Nephron (organoid): ENCODE results near the gene ARSI.

ENCODE experiments used
- H3K27ac Mint-ChIP-seq, 3 experiments: 2 replicates each; pipeline ENCODE4 v1.8.0; 2020; ENCODE audit warnings: mixed read lengths in 3 of 3, mild to moderate bottlenecking in 2 of 3, moderate library complexity in 1 of 3
- H3K27me3 Mint-ChIP-seq: 2 replicates; pipeline ENCODE4 v1.8.0; 2021; ENCODE audit warnings: low read depth, mild to moderate bottlenecking, moderate library complexity, mixed read lengths
- H3K36me3 Mint-ChIP-seq: 2 replicates; pipeline ENCODE4 v1.8.0; 2020; ENCODE audit warnings: low read depth, mixed read lengths
- H3K4me1 Mint-ChIP-seq: 2 replicates; pipeline ENCODE4 v1.8.0; 2020; ENCODE audit warnings: mixed read lengths
- H3K4me3 Mint-ChIP-seq, 3 experiments: 2 replicates each; pipeline ENCODE4 v1.8.0; 2020; ENCODE audit warnings: mild to moderate bottlenecking in 3 of 3, mixed read lengths in 3 of 3, moderate library complexity in 2 of 3
- H3K9me3 Mint-ChIP-seq: 2 replicates; pipeline ENCODE4 v1.8.0; 2020; ENCODE audit warnings: mixed read lengths
- TF ChIP-seq, protein P1 (sequence below), 3 experiments: fragments of 200-600 bp; sonication (generic); IDR thresholded peaks; one replicate each; pipeline ENCODE4 v1.5.0; 2021; ENCODE audit warnings: antibody characterized with exemption in 3 of 3; ENCODE audit not compliant: unreplicated experiment in 3 of 3

Gene ARSI

DNA sequence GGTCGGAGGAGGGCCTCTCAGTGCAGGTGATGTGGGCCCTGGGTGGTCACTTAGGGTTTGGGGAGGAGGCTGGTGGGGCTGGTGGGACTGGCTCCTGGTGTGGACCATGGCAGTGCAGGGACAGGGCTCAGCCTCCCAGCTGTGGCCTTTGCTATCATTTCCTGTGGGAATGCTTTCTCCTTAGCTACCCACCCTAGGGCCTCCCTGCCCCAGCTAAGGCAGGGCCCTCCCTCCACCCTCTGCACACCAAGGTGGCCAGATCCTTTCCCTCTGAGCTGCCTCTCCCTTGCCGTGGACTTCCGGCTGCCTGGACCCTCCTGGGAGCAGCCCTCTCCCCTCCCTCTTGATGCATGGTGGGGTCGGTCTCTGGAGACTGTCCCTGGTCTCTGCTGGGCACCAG is 22.7 kb upstream of the ARSI start:
- peaks cover 3% of the 10 kb centered on the region for H3K27me3 Mint-ChIP-seq
- H3K9me3 Mint-ChIP-seq, result no peaks in the 10 kb centered on the region
- no peak overlapping the region for H3K4me3 Mint-ChIP-seq
- TF ChIP-seq, protein P1, sequence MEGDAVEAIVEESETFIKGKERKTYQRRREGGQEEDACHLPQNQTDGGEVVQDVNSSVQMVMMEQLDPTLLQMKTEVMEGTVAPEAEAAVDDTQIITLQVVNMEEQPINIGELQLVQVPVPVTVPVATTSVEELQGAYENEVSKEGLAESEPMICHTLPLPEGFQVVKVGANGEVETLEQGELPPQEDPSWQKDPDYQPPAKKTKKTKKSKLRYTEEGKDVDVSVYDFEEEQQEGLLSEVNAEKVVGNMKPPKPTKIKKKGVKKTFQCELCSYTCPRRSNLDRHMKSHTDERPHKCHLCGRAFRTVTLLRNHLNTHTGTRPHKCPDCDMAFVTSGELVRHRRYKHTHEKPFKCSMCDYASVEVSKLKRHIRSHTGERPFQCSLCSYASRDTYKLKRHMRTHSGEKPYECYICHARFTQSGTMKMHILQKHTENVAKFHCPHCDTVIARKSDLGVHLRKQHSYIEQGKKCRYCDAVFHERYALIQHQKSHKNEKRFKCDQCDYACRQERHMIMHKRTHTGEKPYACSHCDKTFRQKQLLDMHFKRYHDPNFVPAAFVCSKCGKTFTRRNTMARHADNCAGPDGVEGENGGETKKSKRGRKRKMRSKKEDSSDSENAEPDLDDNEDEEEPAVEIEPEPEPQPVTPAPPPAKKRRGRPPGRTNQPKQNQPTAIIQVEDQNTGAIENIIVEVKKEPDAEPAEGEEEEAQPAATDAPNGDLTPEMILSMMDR (IDR thresholded peaks at IDR 0.05; ENCODE audit: unreplicated experiment in 3 of 3), result no peak
- no peaks in the 10 kb centered on the region for H3K36me3 Mint-ChIP-seq
- no peak overlapping the region for H3K27ac Mint-ChIP-seq
- peaks cover 29% of the 10 kb centered on the region for H3K4me1 Mint-ChIP-seq

DNA sequence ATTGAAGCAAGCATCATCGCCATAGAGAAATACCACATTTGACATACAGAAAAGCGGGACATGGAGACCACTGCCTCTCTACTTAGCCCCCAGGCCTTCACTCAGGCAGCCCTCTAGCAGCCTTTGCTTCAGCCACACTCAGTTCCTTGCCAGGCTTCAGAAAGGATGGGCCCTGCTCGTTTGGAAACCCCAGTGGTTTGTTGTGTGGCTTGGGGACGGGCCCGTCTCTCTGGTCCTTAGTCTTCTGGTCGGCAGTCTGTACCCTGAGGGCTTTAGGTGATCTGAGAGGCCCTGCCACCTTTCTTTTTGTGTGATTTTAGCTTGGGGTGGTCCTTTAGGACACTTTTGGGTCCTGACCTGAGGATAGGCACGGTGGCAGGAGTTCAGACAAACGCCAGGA is 21.1 kb upstream of the ARSI start:
- Mint-ChIP-seq H3K4me3 (no peak overlapping the region), H3K9me3 (no peaks in the 10 kb centered on the region), H3K27me3 (peaks cover 3% of the 10 kb centered on the region), H3K4me1 (peaks cover 29% of the 10 kb centered on the region), H3K36me3 (no peaks in the 10 kb centered on the region), H3K27ac (no peak overlapping the region)
- TF ChIP-seq, protein P1 (IDR thresholded peaks at IDR 0.05; ENCODE audit: unreplicated experiment in 3 of 3), result no peak

DNA sequence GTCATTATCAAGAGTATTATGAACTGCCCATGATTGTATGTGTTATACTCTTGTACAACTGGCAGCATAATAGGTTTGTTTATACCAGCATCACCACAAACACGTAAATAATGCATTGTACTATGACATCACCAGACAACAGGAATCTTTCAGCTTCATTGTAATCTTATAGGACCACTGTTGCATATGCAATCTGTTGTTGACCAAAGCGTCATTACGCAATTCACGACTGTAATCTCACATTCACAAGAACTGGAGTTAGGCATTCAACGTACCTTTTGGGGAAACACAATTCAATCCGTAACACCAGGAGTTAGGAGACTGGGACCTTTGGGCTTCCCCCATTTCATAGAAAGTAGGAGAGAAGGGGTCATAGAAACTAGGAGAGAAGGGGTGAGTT is 20.4 kb upstream of the ARSI start:
- TF ChIP-seq, protein P1 (IDR thresholded peaks at IDR 0.05; ENCODE audit: unreplicated experiment in 3 of 3), result no peak
- Mint-ChIP-seq H3K27me3 (peaks cover 3% of the 10 kb centered on the region), H3K27ac (no peak overlapping the region), H3K36me3 (no peaks in the 10 kb centered on the region), H3K4me1 (peaks cover 35% of the 10 kb centered on the region), H3K9me3 (no peaks in the 10 kb centered on the region), H3K4me3 (no peak overlapping the region)

DNA sequence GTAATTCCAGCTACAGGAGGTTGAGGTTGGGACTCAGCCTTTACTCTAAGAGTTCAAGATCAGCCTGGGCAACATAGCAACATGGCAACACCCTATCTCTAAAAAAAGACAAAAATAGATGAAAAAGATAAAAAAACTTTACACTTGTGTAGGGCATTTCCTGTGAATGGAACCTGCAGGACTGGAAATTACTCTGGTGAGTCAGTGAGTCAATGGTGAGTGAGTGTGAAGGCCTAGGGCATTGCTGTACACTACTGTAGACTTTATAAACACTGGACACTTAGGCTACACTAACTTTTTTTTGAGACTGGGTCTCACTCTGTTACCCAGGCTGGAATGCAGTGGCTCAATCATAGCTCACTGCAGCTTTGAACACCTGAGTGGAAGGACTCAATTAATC is 19.5 kb upstream of the ARSI start:
- Mint-ChIP-seq H3K4me3 (no peak overlapping the region), H3K27ac (no peak overlapping the region), H3K9me3 (no peaks in the 10 kb centered on the region), H3K36me3 (no peaks in the 10 kb centered on the region), H3K27me3 (peaks cover 3% of the 10 kb centered on the region), H3K4me1 (peaks cover 34% of the 10 kb centered on the region)
- TF ChIP-seq, protein P1 (IDR thresholded peaks at IDR 0.05; ENCODE audit: unreplicated experiment in 3 of 3), result no peak

DNA sequence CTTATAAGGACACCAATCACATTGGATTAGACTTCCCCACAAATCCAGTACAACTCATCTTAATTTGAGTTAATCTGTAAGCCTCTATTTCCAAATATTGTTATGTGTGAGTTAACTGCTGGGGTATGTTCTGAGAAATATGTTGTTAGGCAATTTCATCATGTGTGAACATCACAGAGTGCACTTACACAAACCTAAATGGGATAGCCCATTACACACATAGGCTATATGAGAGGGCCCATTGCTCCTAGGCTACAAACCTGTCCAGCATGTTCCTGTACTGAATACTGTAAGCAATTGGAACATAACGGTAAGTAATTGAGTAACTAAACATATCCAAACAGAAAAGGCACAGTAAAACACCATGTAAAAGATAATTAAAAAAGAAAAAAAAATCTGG is 19.1 kb upstream of the ARSI start:
- TF ChIP-seq, protein P1 (IDR thresholded peaks at IDR 0.05; ENCODE audit: unreplicated experiment in 3 of 3), result no peak
- H3K4me1 Mint-ChIP-seq, result peaks cover 32% of the 10 kb centered on the region
- H3K9me3 Mint-ChIP-seq, result no peaks in the 10 kb centered on the region
- H3K27me3 Mint-ChIP-seq, result peaks cover 3% of the 10 kb centered on the region
- no peaks in the 10 kb centered on the region for H3K36me3 Mint-ChIP-seq
- H3K27ac Mint-ChIP-seq, result peak overlapping the region in 1 of 3 experiments; percentile 10
- H3K4me3 Mint-ChIP-seq, result no peak overlapping the region

DNA sequence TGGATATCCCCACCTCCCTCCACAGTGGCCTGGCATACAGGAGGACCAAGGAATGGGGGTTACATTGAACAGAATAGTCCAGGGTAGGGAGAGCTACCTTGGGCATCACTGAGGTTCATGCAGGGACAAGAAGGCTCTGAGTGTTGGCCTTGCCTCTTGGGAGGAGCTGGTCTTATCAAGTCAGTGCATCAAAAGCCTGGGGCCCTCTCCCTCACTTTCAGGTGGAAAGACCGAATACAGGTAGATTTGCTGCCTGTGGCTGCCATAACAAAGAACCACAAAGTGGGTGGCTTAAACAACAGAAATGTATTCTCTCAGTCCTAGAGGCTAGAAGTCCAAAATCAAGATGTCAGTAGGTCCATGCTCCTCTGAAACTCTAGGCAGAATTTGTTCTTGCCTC is 18.5 kb upstream of the ARSI start:
- TF ChIP-seq, protein P1 (IDR thresholded peaks at IDR 0.05; ENCODE audit: unreplicated experiment in 3 of 3), result no peak
- no peaks in the 10 kb centered on the region for H3K36me3 Mint-ChIP-seq
- H3K27me3 Mint-ChIP-seq, result peaks cover 3% of the 10 kb centered on the region
- H3K4me1 Mint-ChIP-seq, result peaks cover 27% of the 10 kb centered on the region
- H3K27ac Mint-ChIP-seq, result peak overlapping the region in 1 of 3 experiments; percentile 10
- no peak overlapping the region for H3K4me3 Mint-ChIP-seq
- H3K9me3 Mint-ChIP-seq, result no peaks in the 10 kb centered on the region
